NCI-H2107 treated with DMSO at 0.1 percent for 48 hours (cell line): ENCODE data around the gene CEPT1.

Experiments used
- DNase-seq: peaks from one replicate; lab custom pipeline; 2025; ENCODE audit not compliant: unreplicated experiment; lab: John Stamatoyannopoulos, UW

Gene CEPT1

GRCh38 chr1:111192074-111192473, 52.1 kb downstream of the CEPT1 start:
- no peak for DNase-seq

GRCh38 chr1:111192658-111193519, 52.9 kb downstream of the CEPT1 start:
- DNase-seq, result no peak

GRCh38 chr1:111193712-111194480, 53.9 kb downstream of the CEPT1 start:
- DNase-seq, result no peak

- DNase-seq, result no peak
Observed at GRCh38 chr1:111195002-111195684, 55.1 kb downstream of the CEPT1 start.

DNA sequence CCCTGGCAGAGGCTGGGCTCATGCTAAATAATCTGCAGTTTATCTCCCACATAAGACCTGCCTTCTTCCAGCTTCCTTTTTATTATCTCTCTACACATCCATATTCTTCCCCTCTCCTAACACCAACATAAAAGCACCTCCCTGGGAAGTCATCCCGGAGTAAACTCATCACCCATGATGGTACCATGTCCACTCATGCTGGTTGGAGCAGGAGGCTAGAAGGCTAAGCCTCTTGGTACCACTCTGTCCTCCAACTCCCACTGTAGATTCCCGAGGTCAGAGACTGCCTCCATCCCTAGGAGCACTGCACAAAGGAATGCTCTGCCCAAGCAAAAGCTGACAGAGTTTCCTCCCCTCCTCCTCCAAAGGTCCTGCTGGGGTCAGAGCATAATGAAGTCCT, 56.2 kb downstream of the CEPT1 start:
- no peak for DNase-seq

GRCh38 chr1:111197598-111198284, 57.7 kb downstream of the CEPT1 start:
- DNase-seq, result no peak

DNA sequence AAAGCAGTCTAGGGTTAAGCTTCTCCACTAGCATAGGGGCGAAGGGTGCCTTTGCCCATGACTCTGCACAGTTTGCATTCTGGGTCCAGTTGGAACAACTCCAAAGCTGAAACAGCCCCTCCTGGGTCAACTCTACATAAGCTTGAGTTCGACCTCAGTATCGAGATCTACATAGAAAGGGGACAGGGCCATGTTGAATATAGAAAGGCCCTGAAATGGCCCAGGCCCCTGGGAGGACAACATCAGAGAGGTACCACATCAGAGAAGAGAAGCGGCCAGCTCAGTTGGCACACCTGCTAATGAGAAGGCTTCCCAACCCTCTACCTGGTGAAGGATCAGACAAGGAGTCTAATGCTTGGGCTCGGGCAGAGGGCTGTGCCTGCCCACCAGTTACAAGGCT, 58.8 kb downstream of the CEPT1 start:
- DNase-seq, result no peak

DNA sequence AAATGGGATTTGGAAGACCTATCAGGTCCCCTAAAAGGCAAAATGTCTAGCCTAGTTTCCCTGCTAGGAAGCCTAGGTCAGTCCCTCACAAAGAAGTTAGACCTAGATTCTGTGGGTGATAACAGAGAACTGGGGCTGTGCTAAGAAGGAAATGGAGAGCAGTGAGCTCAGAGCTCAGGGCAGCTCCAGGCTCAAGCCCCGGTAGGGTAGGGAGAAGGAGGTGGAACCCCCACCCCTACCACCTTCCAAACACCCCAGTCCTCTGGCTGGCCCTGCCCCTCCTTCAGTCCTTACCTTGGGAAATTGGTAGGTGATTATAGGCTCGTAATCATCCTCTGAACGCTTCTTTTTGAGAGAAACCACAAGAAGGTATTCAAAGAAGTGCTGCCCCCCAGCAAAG, 59.3 kb downstream of the CEPT1 start:
- DNase-seq, result no peak

- no peak for DNase-seq
Observed at GRCh38 chr1:111199881-111200801, 60.1 kb downstream of the CEPT1 start, which contains the start of gene DENND2D. Gene DENND2D, minus strand, starts transcription at chr1:111200646. Its CDS starts 187 bp downstream, at chr1:111200459.

GRCh38 chr1:111200802-111201161, 60.8 kb downstream of the CEPT1 start:
- no peak for DNase-seq

DNA sequence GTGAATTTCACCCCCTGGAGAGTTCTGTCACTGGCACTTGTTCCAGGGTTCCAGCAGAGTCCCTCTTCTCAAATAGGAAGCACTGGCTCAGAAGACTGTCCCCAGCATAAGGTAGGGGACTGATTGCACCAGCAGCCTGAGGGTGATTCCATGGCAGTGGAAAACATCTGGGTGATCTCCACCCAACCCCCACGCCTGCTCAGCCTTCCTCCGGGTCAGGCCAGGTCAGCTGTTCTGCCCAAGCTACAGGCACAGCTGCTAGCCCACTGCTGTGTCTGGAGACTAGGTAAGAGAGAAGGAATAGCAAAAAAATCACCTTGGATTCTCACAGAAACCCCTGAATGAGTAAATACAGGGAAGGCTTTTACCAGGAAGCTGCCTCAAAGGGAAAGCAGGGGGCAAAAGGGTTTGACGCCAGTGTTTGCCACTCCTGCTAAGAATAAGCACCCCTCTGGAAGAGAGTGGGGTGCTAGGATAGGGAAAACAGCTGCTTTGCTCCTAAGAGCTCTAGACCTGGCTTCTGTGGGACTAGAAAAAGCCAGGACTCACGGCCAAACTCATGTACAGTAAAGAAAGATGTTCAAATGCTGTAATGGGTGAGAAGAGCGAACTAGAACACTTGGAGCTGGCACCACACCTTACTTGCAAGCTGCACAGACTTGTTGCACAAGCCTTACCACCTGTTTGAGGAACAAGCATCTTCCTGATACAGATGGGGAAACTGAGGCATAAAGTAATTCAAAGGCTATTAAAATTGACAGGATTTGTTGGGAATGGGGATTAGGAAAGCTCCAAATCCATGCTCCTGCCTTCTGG, 61.5 kb downstream of the CEPT1 start:
- DNase-seq, result no peak

GRCh38 chr1:111202366-111202706, 62.3 kb downstream of the CEPT1 start:
- DNase-seq, result no peak

DNA sequence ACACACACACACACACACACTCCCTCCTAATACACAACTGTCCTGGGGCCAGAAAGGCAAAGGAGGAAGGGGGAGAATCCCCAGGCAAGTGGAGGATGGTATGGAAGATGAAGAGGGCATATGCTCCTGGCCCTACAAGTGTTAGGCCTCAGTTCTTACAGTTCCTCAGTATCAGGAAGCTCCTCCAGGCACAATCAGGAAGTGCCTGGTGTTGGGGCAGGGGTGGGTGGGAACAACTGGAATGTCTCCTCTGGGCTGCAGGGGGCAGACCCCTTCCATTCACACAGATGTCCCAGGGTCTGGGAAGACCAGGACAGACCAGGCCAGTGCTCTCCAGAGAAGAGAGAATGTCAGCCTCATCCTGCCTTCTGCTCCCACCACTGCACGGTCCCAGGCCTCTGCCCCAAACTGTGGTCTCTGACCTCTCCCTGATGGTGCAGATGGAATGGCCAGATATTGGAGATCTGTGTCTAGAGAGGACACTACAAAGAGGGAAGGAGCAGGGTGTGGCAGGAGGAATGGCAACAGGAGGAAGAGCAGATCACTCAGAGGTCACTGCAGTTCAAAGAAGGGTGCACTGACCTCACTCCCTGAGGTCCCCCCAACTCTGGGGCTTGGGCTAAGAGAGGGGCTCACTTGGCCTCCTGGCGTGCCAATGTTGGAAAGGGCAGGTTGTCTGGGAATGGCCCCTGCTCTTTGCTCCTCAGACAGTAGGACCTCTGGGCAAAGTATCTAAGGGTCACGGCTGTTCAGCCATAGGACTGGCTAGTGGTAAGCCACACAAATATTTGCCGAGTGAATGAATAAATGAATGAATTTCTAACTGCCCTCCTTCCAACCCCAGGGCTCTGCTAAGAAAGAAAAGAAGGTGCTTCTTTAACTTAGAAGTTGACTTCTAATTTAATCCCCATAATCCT, 62.9 kb downstream of the CEPT1 start:
- no peak for DNase-seq

DNA sequence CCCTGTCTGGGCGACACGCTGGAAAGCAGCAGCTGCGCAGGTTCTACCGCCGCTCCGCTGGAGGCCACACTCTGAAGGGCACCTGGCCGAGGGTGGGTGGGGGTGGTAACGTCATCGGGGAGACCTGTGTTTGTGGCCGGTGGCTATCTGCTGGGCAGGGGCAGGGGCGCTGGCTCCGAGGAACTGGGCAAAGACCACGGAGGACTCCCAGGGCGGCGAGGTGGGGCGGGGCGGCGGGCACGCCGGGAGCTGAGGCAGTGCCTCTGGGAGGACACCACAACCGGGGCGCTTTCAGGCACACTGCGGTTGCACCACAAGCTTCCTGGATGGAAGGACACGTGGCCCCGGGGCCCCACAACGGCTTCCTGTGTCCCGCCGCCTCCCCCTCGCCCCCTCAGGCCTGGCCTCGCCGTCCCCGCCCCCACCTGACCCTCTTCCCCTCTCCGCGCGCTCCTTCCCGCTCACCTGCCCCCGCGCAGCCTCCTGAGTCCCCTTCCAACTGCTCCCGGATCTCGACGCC, 63.7 kb downstream of the CEPT1 start:
- DNase-seq, result peak; percentile 45

- DNase-seq, result no peak
Observed at GRCh38 chr1:111204201-111204982, 64.4 kb downstream of the CEPT1 start.

GRCh38 chr1:111204983-111205713, 65.1 kb downstream of the CEPT1 start:
- no peak for DNase-seq

- DNase-seq, result no peak
Observed at GRCh38 chr1:111205714-111206050, 65.7 kb downstream of the CEPT1 start.
